HCT116 (cell line): ENCODE data around the gene CD44. TPM values are rescaled to one million over a fixed set of nuclear protein-coding genes. Genes with fewer than 3 reads are reported as not detected.

Experiments
- ATAC-seq: fragments of 200-7000 bp; cut with Tn5 transposase; 2 replicates; pipeline ENCODE4 v1.9.1; 2020; ENCODE audit warnings: mild to moderate bottlenecking, moderate library complexity
- BruUV-seq: library from RNA; stranded (reverse); fragments of 400-500 nt; replicated peaks from 2 replicates; lab custom pipeline; 2021; lab: Mats Ljungman, UMichigan
- CTCF ChIA-PET: fragments of 300-600 bp; sonication (Branson Sonifier 250); formaldehyde crosslinking; loops from one replicate; lab custom pipeline; 2021; ENCODE audit warnings: antibody characterized with exemption; lab: Charles Lee
- POLR2A ChIA-PET: fragments of 300-600, 350-600 bp; sonication (Branson Sonifier 250); formaldehyde crosslinking; loops from one replicate; lab custom pipeline; 2021; ENCODE audit warnings: antibody characterized with exemption; lab: Charles Lee
- RAD21 ChIA-PET, 2 experiments: fragments of 300-600 bp; sonication (Branson Sonifier 250); formaldehyde crosslinking; loops; one replicate each; lab custom pipeline; 2023; ENCODE audit warnings: low total read pairs in 2 of 2; ENCODE audit not compliant: uncharacterized antibody in 2 of 2, unreplicated experiment in 2 of 2, low non-redundant PET in 1 of 2; lab: Charles Lee
- DNase-seq: peaks from one replicate; pipeline ENCODE4 v3.0.0-alpha.2; 2010; ENCODE audit warnings: low read depth, low spot score
- H2AFZ ChIP-seq: fragments of 200-600 bp; shearing (Covaris generic), sonication (generic); 2 replicates; pipeline ENCODE4 v1.6.1; 2017; ENCODE audit warnings: low read depth, mixed run types, mixed read lengths, antibody characterized with exemption, low read length; ENCODE audit not compliant: poor library complexity, severe bottlenecking
- H3K27ac ChIP-seq: 2 replicates; pipeline ENCODE4 v1.5.1; 2012; ENCODE audit warnings: low read depth, low read length
- H3K27me3 ChIP-seq: fragments of 200-600 bp; sonication (generic); 2 replicates; pipeline ENCODE4 v1.6.1; 2016; ENCODE audit warnings: mixed run types, low read length, mixed read lengths; ENCODE audit not compliant: insufficient read depth
- H3K36me3 ChIP-seq, 2 experiments: fragments of 200-500 bp in 1 of 2; fragments of 200-600 bp in 1 of 2; sonication (Bioruptor generic) in 1 of 2; sonication (generic) in 1 of 2; 2 replicates each; pipeline versions ENCODE4 v1.5.1 to v1.6.1; 2014 to 2016; ENCODE audit warnings: low read length in 2 of 2, inconsistent platforms in 1 of 2, mixed read lengths in 1 of 2, mixed run types in 1 of 2; ENCODE audit not compliant: insufficient read depth in 2 of 2, control insufficient read depth in 1 of 2
- H3K4me1 ChIP-seq, 2 experiments: fragments of 200-600 bp in 1 of 2; sonication (generic) in 1 of 2; 2 replicates each; pipeline versions ENCODE4 v1.5.1 to v1.6.1; 2012 to 2017; ENCODE audit warnings: low read length in 2 of 2, inconsistent platforms in 1 of 2, mild to moderate bottlenecking in 1 of 2, mixed read lengths in 1 of 2, mixed run types in 1 of 2, moderate library complexity in 1 of 2; ENCODE audit not compliant: insufficient read depth in 2 of 2, control insufficient read depth in 1 of 2
- H3K4me2 ChIP-seq: fragments of 200-600 bp; sonication (generic); 2 replicates; pipeline ENCODE4 v1.6.1; 2017; ENCODE audit warnings: mixed run types, low read length, mixed read lengths
- H3K4me3 ChIP-seq, 2 experiments: fragments of 200-600 bp in 1 of 2; sonication (generic) in 1 of 2; replicated peaks in 1 of 2; 2 replicates each; pipeline ENCODE4 v1.5.1; 2011 to 2016; ENCODE audit warnings: low read length in 2 of 2, control low read depth in 1 of 2, low read depth in 1 of 2, mild to moderate bottlenecking in 1 of 2, mixed read lengths in 1 of 2, mixed run types in 1 of 2
- H3K79me2 ChIP-seq: fragments of 200-600 bp; sonication (generic); 2 replicates; pipeline ENCODE4 v1.6.1; 2017; ENCODE audit warnings: mild to moderate bottlenecking, mixed run types, low read length, moderate library complexity, mixed read lengths; ENCODE audit not compliant: insufficient read depth
- H3K9ac ChIP-seq: fragments of 200-600 bp; sonication (generic); 2 replicates; pipeline ENCODE4 v1.6.1; 2016; ENCODE audit warnings: low read length, mixed read lengths
- H3K9me2 ChIP-seq: fragments of 200-600 bp; sonication (generic), shearing (Covaris generic); 2 replicates; pipeline ENCODE4 v1.6.1; 2017; ENCODE audit warnings: mixed run types, mild to moderate bottlenecking, moderate library complexity; ENCODE audit not compliant: insufficient read depth
- H3K9me3 ChIP-seq, 2 experiments: fragments of 200-500 bp in 1 of 2; fragments of 200-600 bp in 1 of 2; sonication (Bioruptor generic) in 1 of 2; sonication (generic) in 1 of 2; 2 replicates each; pipeline ENCODE4 v1.6.1; 2014 to 2017; ENCODE audit warnings: low read length in 2 of 2, mixed read lengths in 2 of 2, inconsistent platforms in 1 of 2, low read depth in 1 of 2, mild to moderate bottlenecking in 1 of 2, mixed run types in 1 of 2, moderate library complexity in 1 of 2; ENCODE audit not compliant: control insufficient read depth in 1 of 2, insufficient read depth in 1 of 2
- H4K20me1 ChIP-seq: fragments of 200-600 bp; sonication (generic), shearing (Covaris generic); 2 replicates; pipeline ENCODE4 v1.6.1; 2017; ENCODE audit warnings: mixed run types, mild to moderate bottlenecking, moderate library complexity; ENCODE audit not compliant: insufficient read depth
- EGR1 ChIP-seq: IDR thresholded peaks from 2 replicates; pipeline ENCODE4 v1.6.1; 2012; ENCODE audit warnings: low read depth
- ELF1 ChIP-seq: IDR thresholded peaks from 2 replicates; pipeline ENCODE4 v1.6.1; 2012; ENCODE audit warnings: low read depth, borderline replicate concordance
- EZH2 ChIP-seq: fragments of 200-600 bp; sonication (generic); IDR thresholded peaks from 2 replicates; pipeline ENCODE4 v1.6.1; 2017; ENCODE audit warnings: antibody characterized with exemption, mixed run types
- EZH2phosphoT487 ChIP-seq: fragments of 200-600 bp; IDR thresholded peaks from 2 replicates; pipeline ENCODE4 v1.6.1; 2018; ENCODE audit warnings: antibody characterized with exemption, borderline replicate concordance
- JUND ChIP-seq: IDR thresholded peaks from 2 replicates; pipeline ENCODE4 v1.6.1; 2012
- REST ChIP-seq: IDR thresholded peaks from 2 replicates; pipeline ENCODE4 v1.6.1; 2012; ENCODE audit warnings: low read depth
- SIN3A ChIP-seq: IDR thresholded peaks from 2 replicates; pipeline ENCODE4 v1.6.1; 2012; ENCODE audit warnings: low read depth
- SRF ChIP-seq: IDR thresholded peaks from 2 replicates; pipeline ENCODE4 v1.6.1; 2012; ENCODE audit warnings: low read depth
- YY1 ChIP-seq: IDR thresholded peaks from 2 replicates; pipeline ENCODE4 v1.6.1; 2011; ENCODE audit warnings: low read length, low read depth, moderate library complexity, mild to moderate bottlenecking; ENCODE audit not compliant: insufficient replicate concordance; ENCODE audit errors: extremely low read depth
- ZBTB33 ChIP-seq: IDR thresholded peaks from 2 replicates; pipeline ENCODE4 v1.6.1; 2011; ENCODE audit warnings: mild to moderate bottlenecking, low read length, moderate library complexity; ENCODE audit not compliant: insufficient replicate concordance; ENCODE audit errors: extremely low read depth
- ZFX ChIP-seq: fragments of 450-650 bp; IDR thresholded peaks from 2 replicates; pipeline ENCODE4 v1.6.1; 2017
- intact Hi-C: fragments of 100-400 bp; cut with micrococcal nuclease; formaldehyde crosslinking; loops from 2 replicates; pipeline ENCODE4 v1.10.0; 2022
- total RNA-seq: library from RNA; stranded (reverse); gene quantifications from one replicate; pipeline ENCODE4 v1.2.1, GENCODE V29; 2021; ENCODE audit not compliant: unreplicated experiment
- TF ChIP-seq, protein P1 (sequence below): IDR thresholded peaks from 2 replicates; pipeline ENCODE4 v1.6.1; 2012
- TF ChIP-seq, protein P2 (sequence below): IDR thresholded peaks from 2 replicates; pipeline ENCODE4 v1.6.1; 2012

CD44 gene
- total RNA-seq, 1 experiment from 2014 or later, result 742 TPM

DNA sequence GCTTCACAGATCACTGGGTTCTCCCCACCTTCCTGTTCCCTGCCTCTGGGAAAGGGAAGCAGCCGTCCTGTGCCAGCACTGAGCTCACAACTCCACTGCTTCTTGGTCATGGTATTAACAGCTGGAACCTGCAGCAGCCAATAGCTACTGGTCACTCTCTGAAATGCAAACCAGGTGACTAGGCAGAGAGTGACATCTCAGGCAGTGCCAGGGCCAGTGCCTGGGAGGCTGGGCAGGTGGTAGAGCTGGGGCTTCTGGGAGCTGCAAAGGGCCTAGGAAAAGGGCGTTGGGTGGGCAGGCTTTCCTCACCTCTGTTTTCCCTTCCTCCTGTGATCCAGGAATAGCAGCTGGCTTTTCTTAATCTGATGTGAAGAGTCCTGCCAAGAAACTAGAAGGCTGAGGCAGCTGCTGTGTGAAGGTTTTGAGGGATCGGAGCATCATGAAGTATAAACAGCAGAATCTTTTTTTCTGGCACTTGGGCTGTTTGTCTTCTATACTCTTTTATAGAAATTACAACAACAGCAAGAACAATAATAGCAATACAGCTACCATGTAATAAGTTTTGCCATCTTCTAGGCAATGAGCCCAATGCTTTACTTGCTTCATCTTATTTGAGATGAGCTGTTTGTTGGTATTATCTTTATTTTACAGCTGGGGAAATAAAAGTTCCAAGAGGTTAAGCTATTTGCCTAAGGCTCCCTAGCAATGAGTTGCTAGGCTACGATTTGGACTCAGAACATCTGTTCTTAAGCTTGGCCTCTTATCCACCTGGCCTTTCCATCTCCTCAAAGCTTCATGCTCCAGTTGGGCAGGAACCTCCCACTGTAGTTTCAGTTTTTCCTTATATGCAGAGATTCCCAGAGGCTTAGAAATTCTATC lies 22.0 kb upstream of the CD44 start:
- Histone ChIP-seq H3K9me3 (no peaks in the 10 kb centered on the region), H3K27ac (no peak overlapping the region), H3K4me3 (no peak overlapping the region), H3K79me2 (no peaks in the 10 kb centered on the region), H2AFZ (no peak overlapping the region), H3K9ac (no peak overlapping the region), H3K4me2 (no peak overlapping the region), H3K4me1 (peaks cover 0 to 7% of the 10 kb centered on the region in 2 experiments; a peak in 1 of 4 replicates), H3K27me3 (no peaks in the 10 kb centered on the region), H3K9me2 (no peaks in the 10 kb centered on the region), H4K20me1 (no peaks in the 10 kb centered on the region), H3K36me3 (no peaks in the 10 kb centered on the region)
- no TSS peak for BruUV-seq
- ChIA-PET POLR2A (interaction anchor here (1.3 kb wide), 1 partner anchor 22 kb away, joined by 4 read pairs; the partner anchor contains the start of gene CD44), RAD21 (no interaction called here), CTCF (no interaction called here)
- ATAC-seq (0 out of 2 replicates have a peak, but pooled peaks have one; percentile 36), DNase-seq (no peak)
- intact Hi-C loops, result no loop called here
- TF ChIP-seq EGR1 (no peak), YY1 (no peak), ZFX (no peak), EZH2 (no peak), REST (no peak), JUND (no peak), ELF1 (no peak), SRF (no peak), ZBTB33 (no peak), EZH2phosphoT487 (no peak), SIN3A (no peak)
- TF ChIP-seq, protein P1, sequence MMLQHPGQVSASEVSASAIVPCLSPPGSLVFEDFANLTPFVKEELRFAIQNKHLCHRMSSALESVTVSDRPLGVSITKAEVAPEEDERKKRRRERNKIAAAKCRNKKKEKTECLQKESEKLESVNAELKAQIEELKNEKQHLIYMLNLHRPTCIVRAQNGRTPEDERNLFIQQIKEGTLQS, result no peak
- TF ChIP-seq, protein P2, sequence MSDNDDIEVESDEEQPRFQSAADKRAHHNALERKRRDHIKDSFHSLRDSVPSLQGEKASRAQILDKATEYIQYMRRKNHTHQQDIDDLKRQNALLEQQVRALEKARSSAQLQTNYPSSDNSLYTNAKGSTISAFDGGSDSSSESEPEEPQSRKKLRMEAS, result no peak
